AML-193 (cell line): ENCODE measurements around the gene MAN1B1.

ENCODE experiments used
- DNase-seq, 2 experiments: peaks; one replicate each; lab custom pipeline; 2025; lab: John Stamatoyannopoulos, UW

The MAN1B1 gene

DNA sequence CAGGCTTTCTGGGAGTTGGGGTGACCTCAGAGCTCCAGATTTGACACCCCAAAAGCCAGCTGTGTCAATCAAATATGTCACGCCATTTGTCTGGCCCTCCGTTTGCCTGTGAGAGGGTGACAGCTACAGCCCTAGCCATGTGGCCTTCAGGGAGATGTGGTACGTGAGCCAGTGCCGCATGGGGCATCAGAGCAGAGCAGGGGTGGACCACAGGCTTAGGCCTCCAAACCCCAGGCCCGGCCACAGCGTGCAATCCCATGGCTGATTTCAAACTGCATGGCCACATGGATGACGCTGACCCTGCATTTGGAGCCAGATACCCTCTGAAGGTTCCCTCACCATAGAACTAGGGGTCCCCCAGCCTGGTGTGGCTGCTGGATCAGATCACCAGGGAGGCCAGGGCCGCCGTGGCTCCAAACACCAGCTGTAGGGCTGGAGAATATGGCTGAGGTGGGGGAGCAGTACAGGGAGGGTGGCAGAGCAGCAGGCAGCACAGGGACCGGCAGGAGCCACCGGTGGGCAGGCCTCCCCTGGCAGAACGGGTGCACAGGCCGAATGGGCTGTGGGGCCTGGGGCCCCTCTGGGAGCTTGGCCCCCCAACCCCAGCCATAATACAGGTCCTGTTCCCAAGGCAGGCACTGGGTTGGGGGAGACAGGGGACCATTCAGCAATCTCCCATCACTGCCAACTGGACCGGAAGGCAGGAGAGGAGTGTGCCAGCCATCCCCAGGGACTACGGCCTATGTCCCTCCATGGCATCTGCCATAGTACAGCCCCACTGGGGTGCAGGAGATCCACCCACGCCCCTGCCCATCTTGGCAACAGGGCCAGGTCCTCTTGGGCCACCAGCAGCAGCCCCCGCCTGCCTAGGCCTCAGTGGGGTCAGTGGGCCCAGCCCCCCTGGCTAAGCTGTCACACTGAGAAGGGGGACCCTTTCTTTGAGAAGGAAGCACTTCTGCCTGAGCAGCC, 18.0 kb upstream of the MAN1B1 start:
- DNase-seq: no peak

DNA sequence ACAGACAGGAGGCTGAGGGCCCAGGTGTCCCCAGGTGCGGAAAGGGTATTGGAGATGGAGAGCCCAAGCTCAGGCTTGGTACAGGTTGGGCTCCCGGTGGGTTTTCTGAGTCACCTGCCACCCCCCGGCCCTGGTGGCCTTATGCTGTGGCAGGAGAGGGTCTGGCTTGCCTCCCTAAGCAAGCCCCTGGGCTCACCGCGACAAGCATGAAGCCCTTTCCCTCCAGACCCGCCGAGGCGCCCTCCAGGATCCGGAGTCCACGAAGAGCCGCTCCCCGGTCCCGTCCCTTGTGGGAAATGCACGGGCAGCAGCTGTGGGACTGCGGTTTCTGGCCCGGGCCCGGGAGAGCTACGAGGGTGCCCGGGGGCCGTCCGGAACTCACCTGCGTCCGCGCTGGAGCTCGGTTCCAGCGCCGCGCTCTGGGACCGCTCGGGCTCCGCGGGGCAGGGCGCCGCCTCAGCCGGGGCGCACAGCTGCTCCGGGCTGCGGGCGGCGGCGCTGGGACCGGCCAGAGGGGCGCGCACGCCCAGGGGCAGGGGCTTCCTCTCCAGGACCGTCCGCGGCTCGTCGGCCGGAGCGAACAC, 17.2 kb upstream of the MAN1B1 start:
- DNase-seq: no peak

DNA sequence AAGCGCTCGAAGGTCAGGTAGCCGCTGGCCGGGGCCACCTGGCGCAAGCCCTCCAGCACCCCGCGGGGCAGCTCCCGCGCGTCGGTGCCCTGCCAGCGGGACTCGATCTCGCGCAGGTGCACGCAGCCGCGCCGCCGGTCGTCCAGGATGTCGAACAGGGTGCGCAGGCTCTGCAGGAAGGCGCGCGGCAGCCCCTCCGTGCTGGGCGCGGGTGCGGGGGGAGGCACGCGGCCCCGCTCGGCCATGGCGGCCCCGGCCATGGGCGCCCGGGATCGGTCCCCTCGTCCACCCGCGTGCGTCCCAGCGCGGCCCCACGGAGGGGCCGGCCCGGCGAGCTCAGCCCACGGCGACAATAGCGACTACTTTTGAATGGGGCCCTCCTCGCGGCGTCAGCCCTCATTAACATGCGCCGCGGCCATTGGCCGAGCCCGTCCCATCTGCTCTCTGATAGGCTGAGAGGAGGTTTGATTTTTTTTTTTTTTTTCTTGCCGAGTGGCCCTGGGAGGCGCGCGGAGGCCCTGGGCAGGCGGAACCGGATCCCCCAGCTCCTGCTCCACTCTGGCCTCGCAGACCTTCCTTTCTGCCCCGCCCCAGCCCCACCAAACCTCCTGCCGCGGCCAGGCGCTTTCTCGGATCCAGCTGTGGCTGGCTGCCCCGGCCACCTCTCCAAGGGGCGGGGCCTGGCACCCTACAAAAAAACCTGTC, 16.4 kb upstream of the MAN1B1 start, which contains the start of gene SAPCD2:
Gene SAPCD2, minus strand, starts transcription at position 357 of the 705 bp plus-strand sequence. Its CDS starts 97 bp downstream, at position 260.
- DNase-seq: peak; percentile 69 to 90

DNA sequence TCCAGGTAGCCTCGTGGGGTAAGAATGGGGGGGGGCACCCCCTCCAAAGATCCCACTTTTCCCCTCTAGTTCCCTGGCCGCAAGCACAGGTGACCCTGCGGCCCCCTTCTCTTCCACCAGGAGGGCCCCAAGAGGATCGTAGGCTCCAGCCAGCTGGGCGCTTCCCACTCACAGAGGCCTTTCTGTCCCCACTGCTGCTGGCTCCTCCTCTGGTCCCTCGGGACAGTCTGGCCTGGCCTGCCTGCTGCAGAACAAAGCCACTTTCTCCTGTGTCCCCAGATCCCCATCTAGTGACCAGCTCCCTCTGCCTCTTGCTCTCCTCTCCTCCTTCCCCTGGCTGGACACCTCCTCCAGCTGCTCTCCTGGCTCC, 15.9 kb upstream of the MAN1B1 start:
- no peak for DNase-seq

DNA sequence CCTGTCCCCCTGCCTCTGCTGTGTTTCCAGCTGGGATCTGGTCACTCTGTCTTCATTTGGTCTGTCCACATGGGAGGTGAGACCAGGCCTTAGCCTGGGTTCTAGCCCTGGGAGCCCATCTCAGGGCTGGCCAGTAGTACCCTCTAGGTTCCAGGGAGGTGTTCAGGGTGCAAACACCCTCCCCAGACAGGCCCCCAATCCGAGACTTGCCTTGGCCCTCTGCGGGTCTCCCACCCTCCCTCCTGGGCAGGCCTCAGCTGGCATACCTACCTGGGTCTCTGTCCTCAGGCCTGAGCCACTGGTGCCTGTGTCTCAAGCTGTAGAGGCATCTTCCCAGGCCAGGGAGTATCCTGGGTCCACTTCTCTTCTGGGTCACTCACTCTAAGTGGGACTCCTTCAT, 15.5 kb upstream of the MAN1B1 start:
- no peak for DNase-seq

DNA sequence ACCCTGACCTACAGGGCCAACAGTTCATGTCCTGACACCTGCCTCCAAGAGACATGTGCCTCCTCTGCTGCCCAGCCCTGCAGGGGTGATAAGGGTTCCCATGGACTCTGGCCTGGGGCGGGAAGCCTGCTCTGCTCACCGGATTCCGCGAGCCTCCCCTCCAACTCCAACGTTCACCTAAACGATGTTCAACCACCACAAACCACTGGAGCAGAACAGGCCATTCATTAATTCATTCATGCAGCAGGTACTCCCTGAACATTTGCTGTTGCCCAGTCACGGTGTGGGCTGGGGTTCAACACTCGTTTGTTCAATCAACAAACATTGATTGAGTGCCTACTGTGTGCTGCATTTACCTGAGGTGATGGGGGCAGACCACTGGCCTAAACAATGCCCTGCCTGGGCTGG, 12.8 kb upstream of the MAN1B1 start:
- DNase-seq: no peak

DNA sequence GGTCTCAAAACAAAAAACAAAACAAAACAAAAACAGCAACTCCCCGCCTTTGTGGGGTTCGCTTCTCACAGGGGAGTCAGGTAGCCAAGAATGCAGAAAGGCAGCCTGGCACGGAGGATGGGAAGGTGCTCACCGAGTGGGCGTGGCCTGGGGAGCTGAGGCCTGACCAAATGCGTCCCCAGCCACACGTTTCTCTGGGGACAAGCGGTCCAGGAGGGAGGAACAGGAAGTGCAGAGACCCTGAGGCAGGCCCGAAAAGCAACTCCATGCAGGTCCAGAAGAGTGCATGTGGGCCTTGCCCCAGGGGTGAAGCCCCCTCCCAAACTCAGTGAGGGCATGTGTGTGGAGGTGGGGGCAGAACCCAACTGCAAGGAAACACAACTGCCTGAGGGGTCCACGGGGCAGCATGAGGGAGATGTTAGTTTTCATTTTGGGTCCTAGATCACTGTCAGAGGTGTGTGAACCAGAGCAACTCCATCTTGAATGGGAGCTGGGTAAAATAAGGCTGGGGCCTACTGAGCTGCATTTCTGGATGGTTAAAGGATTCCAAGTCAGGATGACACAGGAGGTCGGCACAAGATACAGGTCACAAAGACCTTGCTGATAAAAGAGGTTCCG, 12.0 kb upstream of the MAN1B1 start:
- no peak for DNase-seq

DNA sequence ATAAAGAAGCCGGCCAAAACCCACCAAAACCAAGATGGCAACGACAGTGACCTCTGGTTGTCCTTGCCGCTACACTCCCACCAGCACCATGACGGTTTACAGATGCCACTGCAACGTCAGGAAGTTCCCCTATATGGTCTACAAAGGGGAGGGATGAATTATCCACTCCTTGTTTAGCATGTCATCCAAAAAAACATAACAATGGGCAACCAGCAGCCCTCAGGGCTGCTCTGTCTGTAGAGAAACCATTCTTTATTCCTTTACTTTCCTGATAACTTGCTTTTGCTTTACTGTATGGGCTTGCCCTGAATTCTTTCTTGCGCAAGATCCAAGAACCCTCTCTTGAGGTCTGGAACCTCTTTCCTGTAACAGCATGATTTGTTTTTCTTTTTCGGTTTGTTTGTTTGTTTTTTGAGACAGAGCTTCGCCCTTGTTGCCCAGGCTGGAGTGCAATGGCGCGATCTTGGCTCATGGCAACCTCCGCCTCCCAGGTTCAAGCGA, 11.5 kb upstream of the MAN1B1 start:
- DNase-seq: no peak

DNA sequence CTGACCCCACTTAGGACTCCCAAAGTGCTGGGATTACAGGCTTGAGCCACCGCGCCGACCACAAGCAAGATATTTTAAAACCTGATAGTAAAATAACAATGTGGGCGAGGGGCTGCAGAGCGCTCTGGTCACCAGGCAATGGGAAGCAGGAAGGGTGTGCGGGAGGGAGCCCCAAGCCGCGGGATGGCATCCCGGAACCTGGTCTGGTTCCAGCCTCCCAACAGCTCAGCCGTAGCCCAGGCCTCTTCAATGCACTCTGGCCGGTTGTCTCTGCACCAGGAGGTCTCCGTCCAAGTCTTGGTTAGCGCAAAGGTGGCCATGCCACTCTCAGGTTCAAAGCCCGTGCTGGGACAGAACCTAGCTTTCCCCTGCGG, 10.2 kb upstream of the MAN1B1 start:
- DNase-seq: no peak

DNA sequence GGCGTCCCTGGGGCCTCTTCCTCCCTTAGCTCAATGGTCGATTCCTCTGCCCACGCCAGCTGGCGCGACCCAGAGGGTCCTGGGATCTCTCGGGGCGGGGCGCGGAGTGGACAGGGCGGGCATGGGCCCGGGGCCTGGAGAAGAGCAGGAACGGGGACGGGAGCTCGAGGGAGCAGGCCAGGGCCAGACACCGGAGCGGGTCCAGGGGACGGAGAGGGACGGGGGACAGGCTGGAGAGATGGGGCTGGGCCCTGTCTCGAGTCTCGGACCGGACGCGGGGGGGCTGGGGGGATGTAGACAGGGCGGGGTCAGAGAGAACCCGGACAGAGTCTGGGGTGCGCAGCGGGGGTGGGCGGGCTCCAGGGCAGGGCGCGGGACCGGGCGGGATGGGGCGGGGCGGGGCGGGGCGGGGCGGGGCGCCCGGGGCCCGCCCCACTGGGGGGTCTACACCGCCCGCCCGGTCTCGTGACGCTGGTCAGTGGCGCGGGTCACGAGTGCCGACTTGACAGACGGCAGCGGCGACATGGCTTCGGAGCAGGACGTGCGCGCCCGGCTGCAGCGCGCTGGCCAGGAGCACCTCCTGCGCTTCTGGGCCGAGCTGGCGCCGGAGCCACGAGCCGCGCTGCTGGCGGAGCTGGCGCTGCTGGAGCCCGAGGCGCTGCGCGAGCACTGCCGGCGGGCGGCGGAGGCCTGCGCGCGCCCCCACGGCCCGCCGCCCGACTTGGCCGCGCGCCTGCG, 9.6 kb upstream of the MAN1B1 start, which contains the start of gene UAP1L1:
Gene UAP1L1, plus strand, starts transcription at position 508 of the 738 bp plus-strand sequence. Its CDS starts 16 bp downstream, at position 524.
- peak; percentile 41 to 57 for DNase-seq

DNA sequence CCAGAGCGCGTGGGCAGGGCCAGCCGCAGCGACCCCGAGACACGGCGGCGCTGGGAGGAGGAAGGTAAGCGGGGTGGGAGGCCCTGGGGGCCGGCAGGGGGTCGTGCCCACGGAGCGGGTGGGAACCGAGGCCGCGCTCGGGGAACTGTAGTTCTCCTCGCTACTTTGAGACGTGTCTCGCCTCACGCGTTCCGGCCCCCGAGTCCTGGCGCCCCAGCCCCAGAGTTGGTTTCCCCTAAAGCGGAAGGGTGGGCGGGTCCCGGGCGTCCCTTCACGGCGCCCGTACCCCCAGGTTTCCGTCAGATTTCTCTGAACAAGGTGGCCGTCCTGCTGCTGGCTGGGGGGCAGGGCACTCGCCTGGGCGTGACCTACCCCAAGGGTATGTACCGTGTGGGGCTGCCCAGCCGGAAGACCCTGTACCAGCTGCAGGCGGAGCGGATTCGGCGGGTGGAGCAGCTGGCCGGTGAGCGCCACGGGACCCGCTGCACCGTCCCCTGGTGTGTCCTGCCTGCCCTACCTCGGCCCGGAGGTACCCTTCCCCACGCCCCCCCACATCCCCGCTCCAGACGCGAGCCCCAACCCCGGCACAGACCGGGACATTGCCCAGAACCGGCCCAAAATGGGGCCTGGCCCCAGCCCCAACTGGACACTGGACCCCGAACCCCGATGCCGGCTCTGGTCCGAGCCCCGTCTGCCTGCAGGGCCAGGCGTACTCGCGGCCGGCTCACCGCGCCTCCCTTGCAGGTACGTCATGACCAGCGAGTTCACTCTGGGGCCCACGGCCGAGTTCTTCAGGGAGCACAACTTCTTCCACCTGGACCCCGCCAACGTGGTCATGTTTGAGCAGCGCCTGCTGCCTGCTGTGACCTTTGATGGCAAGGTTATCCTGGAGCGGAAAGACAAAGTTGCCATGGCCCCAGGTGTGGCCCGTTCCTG, 8.8 kb upstream of the MAN1B1 start:
- DNase-seq: no peak

DNA sequence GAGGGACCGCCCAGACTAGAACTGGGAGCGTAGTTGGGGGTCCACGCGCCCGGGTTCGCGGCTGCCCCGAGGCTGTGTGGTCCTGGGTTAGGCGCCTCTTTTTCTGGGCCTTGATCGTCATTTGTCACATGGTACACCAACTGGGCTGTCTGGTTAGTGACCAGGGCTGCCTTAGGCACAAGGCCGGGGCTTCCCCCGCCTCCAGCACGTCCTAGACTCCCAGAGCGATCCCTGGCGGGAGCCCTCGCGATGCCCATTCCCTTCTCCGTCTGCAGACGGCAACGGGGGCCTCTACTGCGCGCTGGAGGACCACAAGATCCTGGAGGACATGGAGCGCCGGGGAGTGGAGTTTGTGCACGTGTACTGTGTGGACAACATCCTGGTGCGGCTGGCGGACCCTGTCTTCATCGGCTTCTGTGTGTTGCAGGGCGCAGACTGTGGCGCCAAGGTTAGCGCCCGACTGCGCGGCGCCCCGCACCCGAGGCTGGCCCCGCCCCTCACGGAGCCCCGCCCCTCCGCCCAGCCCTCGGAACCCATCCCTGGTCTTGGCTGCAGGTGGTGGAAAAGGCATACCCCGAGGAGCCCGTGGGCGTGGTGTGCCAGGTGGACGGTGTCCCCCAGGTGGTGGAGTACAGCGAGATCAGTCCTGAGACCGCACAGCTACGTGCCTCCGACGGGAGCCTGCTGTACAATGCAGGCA, 7.9 kb upstream of the MAN1B1 start:
- DNase-seq: no peak

DNA sequence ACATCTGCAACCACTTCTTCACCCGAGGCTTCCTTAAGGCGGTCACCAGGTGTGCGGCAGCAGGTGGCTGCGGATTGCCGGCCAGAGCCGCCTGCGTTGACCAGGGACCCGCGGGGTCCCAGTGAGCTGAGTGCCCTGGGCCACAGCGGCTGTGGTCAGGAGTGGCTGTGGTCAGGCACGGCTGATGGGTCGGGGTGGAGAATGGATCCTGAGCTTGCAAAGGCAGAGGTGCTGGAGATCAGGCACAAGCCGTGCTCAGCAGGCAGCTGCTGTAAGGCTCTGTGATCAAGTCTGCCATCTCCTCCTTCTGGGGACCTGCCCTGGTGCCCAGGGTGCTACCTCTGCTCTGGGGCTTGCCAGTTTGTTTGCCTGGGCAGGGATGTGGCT, 7.4 kb upstream of the MAN1B1 start:
- DNase-seq: no peak

DNA sequence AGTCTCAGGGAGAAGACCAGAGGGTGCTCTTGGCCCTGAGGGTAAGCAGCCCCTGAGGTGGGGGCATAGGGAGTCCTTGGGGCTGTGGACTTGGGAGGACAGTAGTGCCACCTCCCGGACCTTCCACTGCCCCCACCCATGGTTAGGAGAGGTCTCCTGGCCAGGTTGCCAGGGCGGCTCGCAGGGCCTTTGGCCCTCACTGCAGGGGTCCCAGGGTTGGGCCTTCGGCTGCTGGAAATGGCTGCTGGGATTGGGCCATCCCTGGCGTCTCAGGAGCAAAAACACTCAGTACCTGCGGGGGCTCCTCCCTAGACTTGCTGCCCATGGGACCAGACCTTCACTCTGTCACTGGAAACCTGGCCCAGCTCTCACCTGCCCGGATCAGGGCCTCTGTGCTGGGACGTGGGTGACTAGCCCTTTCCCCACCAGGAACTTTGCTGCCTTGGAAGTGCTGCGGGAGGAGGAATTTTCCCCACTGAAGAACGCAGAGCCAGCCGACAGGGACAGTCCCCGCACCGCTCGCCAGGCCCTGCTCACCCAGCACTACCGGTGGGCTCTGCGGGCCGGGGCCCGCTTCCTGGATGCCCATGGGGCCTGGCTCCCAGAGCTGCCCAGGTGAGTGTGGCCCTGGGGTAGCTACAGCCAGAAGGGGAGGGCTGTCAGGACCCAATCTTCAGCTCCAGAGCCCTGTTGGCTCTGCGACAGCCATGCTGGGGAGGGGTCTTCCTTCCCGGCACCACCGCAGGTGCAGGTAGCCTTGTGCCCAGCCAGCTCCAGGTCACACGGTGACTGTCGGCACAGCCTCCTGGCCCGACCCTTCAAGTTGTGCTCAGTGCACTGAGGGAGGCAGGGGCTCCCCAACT, 6.3 kb upstream of the MAN1B1 start:
- no peak for DNase-seq

DNA sequence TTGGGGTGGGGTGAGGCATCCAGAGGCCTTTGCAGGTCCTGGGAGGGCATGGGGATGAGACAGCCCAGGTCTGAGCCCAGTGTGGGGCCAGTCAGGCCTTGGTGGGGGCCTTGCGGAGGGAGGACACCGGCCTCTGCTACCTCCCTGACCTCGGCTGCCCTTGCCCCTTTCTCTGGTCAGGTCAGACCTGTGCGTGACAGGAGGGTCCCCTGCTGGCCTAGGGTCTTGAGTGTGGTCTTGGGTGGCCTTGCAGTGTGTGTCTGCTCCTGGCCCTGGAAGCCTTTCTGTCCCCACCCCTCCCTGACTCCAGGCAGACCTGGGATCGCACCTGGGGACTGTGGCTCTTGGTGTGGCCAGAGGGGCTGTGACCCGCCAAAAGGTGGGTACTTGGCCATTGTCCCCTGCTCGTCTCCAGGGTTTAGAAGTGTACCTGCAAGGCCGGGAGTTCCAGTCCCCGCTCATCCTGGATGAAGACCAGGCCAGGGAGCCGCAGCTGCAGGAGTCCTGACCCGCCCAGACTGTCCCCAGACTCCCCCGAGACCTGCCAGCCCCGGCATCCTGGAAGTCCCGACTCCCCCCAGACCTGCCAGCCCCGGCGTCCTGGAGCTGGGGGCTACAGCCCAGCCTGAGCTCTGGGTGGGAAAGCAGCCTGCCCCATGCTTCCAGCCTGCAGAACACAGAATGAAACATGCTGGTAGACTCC, 4.4 kb upstream of the MAN1B1 start:
- DNase-seq: no peak

DNA sequence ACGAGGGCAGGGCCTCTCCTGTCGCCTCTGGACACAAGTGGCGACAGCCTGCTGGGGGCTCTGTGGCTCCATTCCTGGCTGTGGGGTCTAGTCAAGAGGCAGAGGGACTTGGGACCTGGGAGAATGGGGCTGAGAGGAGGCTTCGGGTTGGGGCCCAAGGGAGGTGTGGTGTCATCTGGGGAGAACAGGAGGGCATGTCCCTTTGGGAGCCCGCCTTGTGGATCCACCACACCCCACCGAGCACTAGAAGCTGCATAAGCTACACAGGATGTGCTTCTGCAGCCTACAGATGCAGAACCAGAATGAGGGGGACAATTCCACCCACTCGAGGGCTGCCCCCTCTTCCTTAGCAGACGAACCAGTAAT, 3.9 kb upstream of the MAN1B1 start:
- no peak for DNase-seq

DNA sequence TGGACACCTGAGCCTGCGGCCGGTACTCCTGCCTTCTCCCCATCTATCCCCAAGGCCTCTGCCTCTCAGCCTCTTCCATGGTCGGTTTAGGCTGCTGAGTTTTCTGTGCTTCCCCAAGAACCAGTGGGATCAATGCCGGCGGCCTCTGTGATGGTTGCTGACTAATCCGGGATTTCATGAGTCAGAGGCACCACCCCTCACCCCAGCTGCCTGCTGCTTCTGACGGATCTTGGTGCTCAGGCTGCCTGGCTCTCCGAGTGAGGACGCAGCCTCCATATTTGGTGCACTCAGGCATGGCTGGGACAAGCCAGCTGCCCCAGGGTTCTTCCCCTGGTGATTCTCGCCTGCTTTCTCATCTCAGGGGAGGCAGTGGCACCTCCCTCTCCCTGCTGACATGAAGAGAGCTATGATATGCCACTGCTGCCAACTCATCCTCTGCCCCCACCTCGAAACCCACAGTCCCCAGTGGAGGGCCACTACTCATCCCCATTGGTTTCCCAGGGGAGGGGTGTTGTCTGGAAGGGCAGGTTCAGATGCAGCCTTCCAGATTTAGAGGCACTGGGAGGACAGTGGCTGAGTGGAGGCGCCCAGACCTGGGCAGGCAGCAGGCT, 3.3 kb upstream of the MAN1B1 start:
- DNase-seq: no peak

DNA sequence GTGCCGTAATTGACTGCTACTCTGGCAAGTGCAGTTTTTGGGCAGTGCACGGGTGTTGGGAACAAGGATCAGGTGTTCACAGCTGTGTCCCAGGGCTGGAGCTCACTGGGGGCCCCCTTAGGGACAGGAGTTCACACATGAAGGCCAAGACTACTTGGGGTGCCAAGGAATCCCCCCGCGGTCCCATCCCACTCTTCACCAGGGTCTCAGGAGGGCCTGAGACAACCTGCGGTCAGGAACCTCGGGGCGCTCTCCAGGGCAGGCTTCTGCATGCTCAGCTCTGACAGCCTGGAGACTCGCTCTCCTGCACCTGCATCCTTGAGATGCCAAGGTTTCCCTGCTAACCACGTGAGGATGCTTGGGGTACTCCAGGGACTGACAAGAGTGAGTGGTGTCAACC, 2.3 kb upstream of the MAN1B1 start:
- no peak for DNase-seq
